ENCODE measurements around the gene DLGAP5.

DLGAP5 gene

GRCh38 chr14:55101698-55102097 is 89.7 kb downstream of the DLGAP5 start:
- DNase-seq (ENCODE audit: low read depth), result no peak
- in situ Hi-C loops (cut with HindIII; ENCODE audit: low sequenced_read_pairs), result no loop called here
- no peak overlapping the region for H3K4me3 ChIP-seq (ENCODE audit: low read depth, low read length)
- TF ChIP-seq CTCF (IDR thresholded peaks at IDR 0.05; ENCODE audit: low read depth, low read length, missing control alignments), result no peak

- no peak overlapping the region for H3K4me3 ChIP-seq (ENCODE audit: low read depth, low read length)
- no peak for DNase-seq (ENCODE audit: low read depth)
- in situ Hi-C loops (cut with HindIII; ENCODE audit: low sequenced_read_pairs), result no loop called here
- TF ChIP-seq CTCF (IDR thresholded peaks at IDR 0.05; ENCODE audit: low read depth, low read length, missing control alignments), result no peak
These were observed 91.6 kb downstream of the DLGAP5 start for GRCh38 chr14:55099756-55100155.

GRCh38 chr14:55098561-55098898 is 92.9 kb downstream of the DLGAP5 start:
- H3K4me3 ChIP-seq (ENCODE audit: low read depth, low read length), result no peak overlapping the region
- no peak for TF ChIP-seq CTCF (IDR thresholded peaks at IDR 0.05; ENCODE audit: low read depth, low read length, missing control alignments)
- in situ Hi-C loops (cut with HindIII; ENCODE audit: low sequenced_read_pairs), result no loop called here
- no peak for DNase-seq (ENCODE audit: low read depth)

All from astrocyte of the cerebellum (primary cell).